GM18867 (cell line): Measurements from ENCODE around the gene SLC8A3.

Experiments
- ATAC-seq: cut with Tn5 transposase; IDR thresholded peaks from one replicate; pipeline ENCODE4 v1.9.1; 2021; ENCODE audit warnings: mild to moderate bottlenecking, moderate library complexity; ENCODE audit not compliant: unreplicated experiment

SLC8A3 gene

GRCh38 chr14:70073924-70074566, 114.7 kb downstream of the SLC8A3 start:
- no peak for ATAC-seq

DNA sequence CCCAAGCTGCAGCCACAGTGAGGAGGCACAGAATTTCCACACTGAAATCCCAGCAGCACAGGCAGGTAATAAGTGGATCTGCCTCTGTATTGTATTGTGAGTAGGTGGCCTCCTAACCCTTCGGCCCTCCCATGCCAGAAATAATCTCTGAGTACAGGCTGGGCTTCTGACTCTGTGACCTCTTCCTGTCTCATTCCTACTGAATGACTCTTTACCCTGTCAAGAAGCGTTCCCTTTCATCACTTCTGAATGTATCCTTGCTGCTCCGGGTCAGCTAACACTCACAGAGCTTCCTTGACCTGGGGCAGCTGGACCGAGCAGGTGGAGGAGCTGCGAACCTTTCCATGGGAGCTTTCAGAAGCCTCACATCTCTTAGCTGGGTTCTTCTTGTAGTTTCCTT, 119.6 kb downstream of the SLC8A3 start:
- no peak for ATAC-seq

GRCh38 chr14:70067810-70068209, 120.9 kb downstream of the SLC8A3 start:
- ATAC-seq = no peak

DNA sequence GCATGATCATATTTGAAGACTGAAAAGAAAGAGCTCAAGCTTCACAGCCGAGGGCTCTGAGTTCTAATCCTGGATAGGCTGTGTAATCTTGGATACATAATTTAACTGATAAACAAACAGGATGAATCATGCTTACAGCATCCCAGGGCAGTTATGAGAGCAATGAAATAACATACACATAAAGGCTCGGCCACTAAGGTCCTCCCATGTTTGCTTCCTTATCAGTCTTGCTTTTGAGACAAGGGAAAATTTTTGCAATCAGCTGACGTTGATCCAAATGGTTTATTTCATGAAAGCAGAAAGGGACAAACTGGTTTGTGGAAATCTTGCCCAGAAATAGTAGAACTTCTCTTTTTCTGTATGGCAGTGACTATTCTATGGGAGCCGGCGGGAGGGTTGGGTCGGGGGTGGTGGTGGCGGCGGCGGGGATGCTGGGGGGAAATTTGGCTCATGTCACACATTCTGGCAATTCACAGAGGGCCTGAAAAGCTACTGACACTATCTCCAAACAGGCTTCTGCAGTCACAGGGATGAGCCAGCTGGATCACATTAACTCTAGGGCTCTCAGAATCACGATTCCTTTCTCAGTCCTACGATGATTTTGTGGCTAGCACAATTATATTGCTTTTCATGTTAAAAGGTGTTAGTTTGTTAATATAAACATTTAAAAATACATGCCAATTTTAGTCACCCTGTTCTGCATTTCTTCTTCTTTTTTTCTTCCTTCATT, 124.5 kb downstream of the SLC8A3 start:
- no peak for ATAC-seq

DNA sequence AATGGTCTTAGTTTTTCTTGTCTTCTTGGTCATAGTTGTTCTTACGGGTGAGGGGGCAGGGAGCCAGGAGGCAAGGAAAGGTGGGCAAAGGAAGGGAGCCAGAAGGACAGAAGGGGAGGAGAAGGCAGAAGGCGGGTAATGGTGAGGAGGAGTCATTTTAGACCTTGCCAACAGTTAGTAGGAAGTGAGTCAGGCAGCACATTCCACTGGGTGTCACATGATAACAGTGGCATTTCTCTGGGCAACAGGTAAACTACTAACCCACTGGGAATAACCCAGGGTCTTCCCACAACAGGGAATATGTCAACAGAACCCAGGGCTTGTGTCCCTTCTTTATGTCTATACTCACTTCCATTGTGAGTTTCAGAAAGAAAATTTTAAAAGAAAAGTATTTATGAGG, 127.6 kb downstream of the SLC8A3 start:
- no peak for ATAC-seq

DNA sequence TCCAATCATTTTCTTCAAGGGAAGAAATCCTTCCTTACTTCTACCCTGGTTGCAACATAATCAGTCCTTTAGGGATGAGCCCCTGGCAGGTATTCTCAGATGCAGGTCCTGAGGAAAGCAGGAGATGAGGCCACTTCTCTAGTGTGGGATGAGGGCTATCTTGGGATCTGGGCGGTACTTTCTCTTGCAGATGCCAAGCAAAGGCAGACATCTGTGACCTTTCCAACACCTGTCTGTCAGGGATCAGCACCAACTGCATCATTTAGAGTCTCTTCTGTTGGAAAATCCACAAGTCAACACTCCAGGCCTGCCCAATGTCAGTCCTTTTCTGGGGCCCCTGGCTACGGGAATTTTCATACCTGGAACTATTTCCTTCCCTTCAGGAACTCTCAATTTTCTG, 129.2 kb downstream of the SLC8A3 start:
- ATAC-seq = no peak

DNA sequence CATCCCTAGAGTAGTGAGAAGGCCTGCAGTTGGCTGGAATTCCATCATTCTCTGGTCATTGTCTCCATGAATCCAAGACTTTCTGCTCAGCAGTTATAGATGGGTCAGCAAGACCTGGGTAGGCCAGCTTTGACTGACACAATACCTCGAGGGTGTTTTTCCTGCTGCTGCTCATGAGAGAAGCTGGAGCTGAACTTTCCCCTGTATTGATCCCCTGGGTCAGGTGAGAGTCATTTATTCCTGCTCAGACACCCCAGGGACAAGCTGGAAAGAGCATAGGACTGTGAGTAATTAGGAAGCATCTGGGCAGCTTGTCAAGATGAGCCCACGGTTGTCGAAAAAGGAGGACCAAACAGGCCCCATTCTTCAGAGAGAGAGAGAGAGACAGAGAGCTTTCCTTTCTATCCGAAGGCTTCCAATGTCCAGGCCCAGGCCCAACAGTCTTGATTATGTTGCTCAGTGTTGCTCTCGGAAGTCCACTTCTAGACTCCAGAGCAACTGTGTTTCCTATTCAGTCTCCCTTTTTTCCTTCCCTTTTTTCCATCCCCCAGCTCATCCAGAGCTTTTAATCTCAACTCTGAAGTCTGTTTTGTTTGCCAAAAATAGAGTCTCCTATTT, 131.1 kb downstream of the SLC8A3 start:
- no peak for ATAC-seq

DNA sequence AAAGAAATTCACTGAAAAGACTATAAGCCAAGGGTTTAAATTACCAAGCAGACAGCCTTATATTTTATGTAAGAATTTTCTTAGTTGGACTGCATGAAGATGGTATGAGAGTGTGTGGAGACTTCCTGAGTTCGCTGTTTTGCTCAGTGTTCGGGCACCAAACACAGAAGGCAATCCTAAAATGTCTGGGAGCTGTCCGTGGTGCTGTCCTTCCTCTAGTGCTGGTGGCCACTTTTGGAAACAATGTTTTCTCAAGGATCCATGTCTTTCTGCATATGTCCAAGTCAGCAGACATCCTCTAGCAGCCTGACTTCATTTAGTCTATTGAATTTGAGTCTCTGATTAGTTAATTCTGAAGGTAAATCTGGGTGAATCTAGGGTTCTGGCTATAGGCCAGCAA, 135.8 kb downstream of the SLC8A3 start:
- no peak for ATAC-seq

GRCh38 chr14:70050136-70050535, 138.6 kb downstream of the SLC8A3 start:
- ATAC-seq = no peak

DNA sequence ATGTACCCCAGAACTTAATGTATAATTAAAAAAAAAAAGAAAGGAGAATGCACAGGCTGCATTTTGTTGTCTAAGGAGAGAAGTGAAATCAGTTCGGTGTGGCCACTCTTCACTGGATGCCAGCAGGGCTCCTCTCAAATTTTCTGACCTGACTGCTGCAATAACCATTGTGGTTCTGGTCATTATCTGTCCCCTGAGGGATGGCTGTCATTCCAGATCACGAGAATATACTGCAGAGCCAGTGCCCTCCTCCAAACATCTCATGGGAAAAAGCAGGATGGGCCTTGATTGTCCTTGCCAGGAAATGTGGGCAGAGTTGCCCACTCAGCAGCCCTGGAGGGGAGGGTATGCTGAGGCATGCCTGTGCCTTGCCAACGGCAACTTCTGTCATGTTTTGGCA, 139.1 kb downstream of the SLC8A3 start:
- ATAC-seq = no peak

DNA sequence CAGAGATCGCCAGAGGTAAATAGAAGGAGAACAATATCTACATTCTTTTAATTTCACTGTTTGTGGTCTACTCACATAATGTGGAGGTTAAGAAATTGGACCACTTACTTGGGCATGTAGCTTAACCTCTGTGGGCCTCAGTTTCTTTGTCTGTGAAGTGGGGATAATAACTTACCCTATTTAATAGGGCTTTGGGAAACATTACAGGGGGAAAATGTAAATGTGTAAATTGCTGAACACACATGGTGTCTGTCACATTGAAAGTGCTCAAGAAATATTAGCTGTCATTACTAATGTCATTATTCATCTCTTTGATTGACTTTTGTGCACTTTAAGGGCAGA, 140.5 kb downstream of the SLC8A3 start:
- no peak for ATAC-seq

DNA sequence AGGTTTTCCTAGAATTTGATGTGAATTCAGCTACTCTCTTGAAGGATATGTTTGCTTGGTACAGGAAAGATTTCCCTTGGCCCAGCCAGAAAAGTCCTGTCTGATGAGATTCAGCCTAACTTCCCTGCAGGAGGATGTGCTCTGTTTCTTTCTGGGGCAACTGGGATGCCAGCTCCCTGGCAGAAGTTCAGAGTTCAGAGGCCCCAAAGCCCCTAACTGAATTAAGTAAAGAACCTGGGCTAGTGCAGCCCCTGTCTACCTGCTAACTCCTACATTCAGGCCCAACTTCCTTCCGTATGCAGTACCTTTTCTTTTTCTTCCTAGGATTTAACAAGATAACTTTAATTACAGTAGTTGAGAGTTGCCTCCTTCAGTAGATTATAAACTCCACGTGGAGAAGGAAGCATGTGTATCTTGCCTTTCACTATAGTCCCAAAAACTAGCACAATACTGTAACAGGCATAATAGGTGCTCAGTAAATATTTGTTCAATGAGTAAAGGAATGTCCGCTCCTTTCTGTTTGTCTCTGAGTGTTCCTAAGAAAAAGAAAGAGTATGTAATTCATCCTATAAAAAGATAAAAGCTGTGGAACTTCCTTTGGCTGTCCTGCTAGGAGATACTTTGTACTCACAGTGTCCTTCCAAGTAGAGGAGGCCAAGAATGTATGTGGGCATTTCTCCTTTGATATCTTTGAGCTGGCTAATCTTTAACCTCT, 141.0 kb downstream of the SLC8A3 start:
- no peak for ATAC-seq

DNA sequence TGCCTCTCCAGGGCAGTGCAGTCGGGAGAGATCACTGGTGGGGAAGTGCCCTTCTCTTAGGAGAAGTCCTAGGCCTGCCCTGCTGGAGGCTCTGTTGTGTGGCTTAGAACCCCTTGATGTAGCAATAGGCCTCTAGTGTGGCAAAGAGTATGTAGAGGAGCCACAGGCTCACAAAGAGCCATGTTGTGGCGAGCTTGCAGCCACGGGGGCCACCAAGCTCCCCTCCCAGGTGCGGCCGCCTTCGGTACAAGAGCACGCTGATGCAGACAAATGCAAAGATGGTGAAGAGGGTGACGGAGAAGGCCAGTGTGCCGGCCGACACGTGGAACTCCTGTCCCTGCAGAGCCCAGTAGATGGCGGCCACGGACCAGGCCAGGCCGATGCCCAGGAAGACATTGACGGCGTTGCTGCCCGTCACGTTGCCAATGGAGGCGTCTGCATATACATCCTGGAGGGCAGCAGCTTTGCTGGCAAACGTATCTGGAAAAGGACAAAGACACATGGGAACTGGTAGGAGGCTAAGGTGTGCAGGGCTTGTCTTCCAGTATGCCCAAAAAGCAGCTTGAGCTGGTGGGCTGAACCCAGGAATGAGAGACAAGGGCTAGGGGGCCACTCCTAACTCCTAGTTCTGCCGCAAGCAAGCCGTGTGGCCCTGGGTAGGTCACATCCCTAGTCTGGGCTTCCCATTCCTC, 142.8 kb downstream of the SLC8A3 start:
- ATAC-seq = no peak

GRCh38 chr14:70045310-70045709, 143.4 kb downstream of the SLC8A3 start:
- ATAC-seq = no peak

- no peak for ATAC-seq
Observed at GRCh38 chr14:70043001-70043400, 145.8 kb downstream of the SLC8A3 start.

GRCh38 chr14:70036665-70037064, 152.1 kb downstream of the SLC8A3 start:
- ATAC-seq = no peak

- ATAC-seq = no peak
Observed at GRCh38 chr14:70034257-70034656, 154.5 kb downstream of the SLC8A3 start.

GRCh38 chr14:70033561-70033960, 155.2 kb downstream of the SLC8A3 start:
- no peak for ATAC-seq

DNA sequence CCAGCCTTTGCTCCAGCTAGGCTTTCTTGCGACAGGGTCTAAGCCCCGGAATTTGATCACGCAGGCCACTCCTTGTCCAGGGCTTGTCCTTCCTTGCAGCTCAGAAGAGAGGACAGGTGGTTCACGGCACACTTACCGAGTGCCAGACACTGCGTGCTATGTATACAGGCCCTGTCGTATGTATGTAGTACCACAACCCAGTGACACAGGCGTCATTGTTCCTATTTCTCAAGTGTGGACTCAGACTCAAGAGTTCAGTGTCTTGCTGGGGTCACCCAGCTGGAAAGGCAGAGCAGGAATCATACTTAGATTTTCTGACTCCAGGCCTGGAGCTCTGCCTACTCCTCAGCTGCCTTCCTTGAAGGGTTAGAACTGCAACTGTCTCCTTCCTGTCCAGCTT, 155.6 kb downstream of the SLC8A3 start:
- no peak for ATAC-seq

DNA sequence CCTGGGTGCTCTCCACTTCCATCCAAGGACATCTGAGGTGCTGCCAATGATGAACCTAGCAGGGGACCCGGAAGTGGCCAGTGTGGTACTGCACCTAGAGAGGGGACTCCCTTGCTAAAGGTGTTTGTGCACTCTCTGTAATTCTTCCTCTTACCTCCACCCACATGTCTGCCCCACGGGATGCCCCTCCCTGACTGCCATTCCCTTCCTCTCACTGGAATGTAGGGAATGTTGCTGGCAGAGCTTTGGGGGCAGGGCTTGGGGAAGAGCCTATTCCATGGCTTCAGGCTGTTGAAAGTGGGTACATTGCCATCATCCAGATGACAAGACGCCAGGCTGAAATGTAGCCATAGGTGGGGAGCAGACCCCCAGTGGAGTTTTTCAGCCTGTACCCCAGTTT, 156.3 kb downstream of the SLC8A3 start:
- no peak for ATAC-seq

GRCh38 chr14:70032016-70032415, 156.7 kb downstream of the SLC8A3 start:
- ATAC-seq = no peak
